CD14-positive monocyte (primary cell): Measurements from ENCODE around the gene CSMD2. TPM values are rescaled to one million over a fixed set of nuclear protein-coding genes. Genes with fewer than 3 reads are reported as not detected.

Experiments used
- DNase-seq, 3 donors: peaks; one replicate each; pipeline ENCODE4 v3.0.0-alpha.2; 2011 to 2022
- H2AFZ ChIP-seq: 2 replicates; pipeline ENCODE4 v1.6.0; 2012; ENCODE audit warnings: mild to moderate bottlenecking, low read depth, low read length, inconsistent platforms; ENCODE audit not compliant: insufficient read depth, poor library complexity, severe bottlenecking
- H3K27ac ChIP-seq, 2 donors: 1 replicate in 1 of 2; 2 replicates in 1 of 2; pipeline ENCODE4 v1.5.1; 2012 to 2013; ENCODE audit warnings: low read length in 2 of 2, control low read depth in 1 of 2, inconsistent platforms in 1 of 2, low read depth in 1 of 2, mild to moderate bottlenecking in 1 of 2
- H3K27me3 ChIP-seq, 2 donors: one replicate each; pipeline versions ENCODE4 v1.6.0 to v1.6.1; 2011 to 2013; ENCODE audit warnings: low read length in 2 of 2; ENCODE audit not compliant: control insufficient read depth in 2 of 2, insufficient read depth in 2 of 2
- H3K36me3 ChIP-seq, 2 donors: replicated peaks in 1 of 2; 1 replicate in 1 of 2; 2 replicates in 1 of 2; pipeline versions ENCODE4 v1.5.1 to v1.6.1; 2012 to 2013; ENCODE audit warnings: low read length in 2 of 2, control low read depth in 1 of 2, inconsistent platforms in 1 of 2, mild to moderate bottlenecking in 1 of 2; ENCODE audit not compliant: insufficient read depth in 2 of 2, control insufficient read depth in 1 of 2
- H3K4me1 ChIP-seq, 2 donors: 1 replicate in 1 of 2; 2 replicates in 1 of 2; pipeline versions ENCODE4 v1.5.1 to v1.6.1; 2012 to 2013; ENCODE audit warnings: low read length in 2 of 2, control low read depth in 1 of 2, inconsistent platforms in 1 of 2, mild to moderate bottlenecking in 1 of 2, moderate library complexity in 1 of 2; ENCODE audit not compliant: insufficient read depth in 2 of 2, control insufficient read depth in 1 of 2
- H3K4me2 ChIP-seq: replicated peaks from 2 replicates; pipeline ENCODE3; 2012; ENCODE audit warnings: low read length, moderate library complexity, mild to moderate bottlenecking; ENCODE audit not compliant: poor library complexity, severe bottlenecking; ENCODE audit errors: extremely low read depth
- H3K4me3 ChIP-seq, 3 experiments: fragments of 200-600 bp in 1 of 3; sonication (generic) in 1 of 3; replicated peaks in 1 of 3; 1 replicate in 2 of 3; 2 replicates in 1 of 3; pipeline ENCODE4 v1.5.1; 2011 to 2013; ENCODE audit warnings: low read length in 3 of 3, mild to moderate bottlenecking in 3 of 3, control low read depth in 2 of 3, low read depth in 2 of 3, inconsistent platforms in 1 of 3, moderate library complexity in 1 of 3
- H3K79me2 ChIP-seq: 2 replicates; pipeline ENCODE4 v1.6.0; 2012; ENCODE audit warnings: mild to moderate bottlenecking, control low read depth, inconsistent platforms, low read length, moderate library complexity; ENCODE audit not compliant: insufficient read depth
- H3K9ac ChIP-seq: 2 replicates; pipeline ENCODE4 v1.6.0; 2017; ENCODE audit warnings: low read length, mild to moderate bottlenecking; ENCODE audit not compliant: insufficient read depth, poor library complexity, severe bottlenecking
- H3K9me3 ChIP-seq, 2 donors: replicated peaks in 1 of 2; 1 replicate in 1 of 2; 2 replicates in 1 of 2; pipeline versions ENCODE4 v1.5.1 to v1.6.1; 2012 to 2013; ENCODE audit warnings: low read length in 2 of 2, control low read depth in 1 of 2; ENCODE audit not compliant: control insufficient read depth in 1 of 2, insufficient read depth in 1 of 2
- H4K20me1 ChIP-seq: 2 replicates; pipeline ENCODE4 v1.6.0; 2012; ENCODE audit warnings: mild to moderate bottlenecking, low read length, control low read depth, moderate library complexity; ENCODE audit not compliant: insufficient read depth
- H3K27ac Mint-ChIP-seq, 7 donors: one replicate each; pipeline ENCODE4 v1.8.0; 2020; ENCODE audit warnings: mild to moderate bottlenecking in 7 of 7, mixed read lengths in 7 of 7, moderate library complexity in 6 of 7, inconsistent platforms in 2 of 7
- H3K27me3 Mint-ChIP-seq, 3 donors: one replicate each; pipeline ENCODE4 v1.8.0; 2021 to 2022; ENCODE audit warnings: low read depth in 3 of 3, mild to moderate bottlenecking in 3 of 3, mixed read lengths in 3 of 3, moderate library complexity in 3 of 3, inconsistent platforms in 1 of 3
- H3K36me3 Mint-ChIP-seq, 2 donors: one replicate each; pipeline ENCODE4 v1.8.0; 2020; ENCODE audit warnings: mixed read lengths in 2 of 2, inconsistent platforms in 1 of 2, mild to moderate bottlenecking in 1 of 2
- H3K4me1 Mint-ChIP-seq: one replicate; pipeline ENCODE4 v1.8.0; 2020; ENCODE audit warnings: mild to moderate bottlenecking, mixed read lengths
- H3K4me3 Mint-ChIP-seq, 2 donors: one replicate each; pipeline ENCODE4 v1.8.0; 2020; ENCODE audit warnings: mild to moderate bottlenecking in 2 of 2, mixed read lengths in 2 of 2, moderate library complexity in 1 of 2
- H3K9me3 Mint-ChIP-seq, 7 donors: one replicate each; pipeline ENCODE4 v1.8.0; 2020 to 2022; ENCODE audit warnings: mixed read lengths in 7 of 7, mild to moderate bottlenecking in 6 of 7, moderate library complexity in 6 of 7, inconsistent platforms in 2 of 7
- WGBS: methylation state at CpG from one replicate; pipeline ENCODE4 v1.1.5; 2013; ENCODE audit warnings: missing lambda C conversion rate; ENCODE audit not compliant: insufficient coverage; 5-methylcytosine and 5-hydroxymethylcytosine counted together
- intact Hi-C, 2 donors: fragments of 100-400 bp; cut with micrococcal nuclease; formaldehyde crosslinking; loops; one replicate each; pipeline versions ENCODE4 v1.15.0 to v1.15.1; 2023
- polyA minus RNA-seq: library from RNA; depleted of rRNA, polyadenylated mRNA; stranded (reverse); fragments of >200 nt; gene quantifications from 2 replicates; pipeline ENCODE4 v1.2.3, GENCODE V29; 2012
- polyA plus RNA-seq, 3 donors: library from polyadenylated mRNA; depleted of rRNA in 1 of 3; unstranded in 2 of 3; stranded (reverse) in 1 of 3; fragments of 300-500 nt in 2 of 3; fragments of >200 nt in 1 of 3; fragmentation: Illumina TruSeq in 2 of 3; gene quantifications; 1 replicate in 2 of 3; 2 replicates in 1 of 3; pipeline ENCODE4 v1.2.3, GENCODE V29; 2012 to 2021
- total RNA-seq, 12 experiments: library from RNA in 1 of 12; stranded (reverse) in 1 of 12; fragments of 120-200 nt in 1 of 12; gene quantifications; one replicate each; pipeline ENCODE4 v1.2.4 and lab custom pipeline; 2013 to 2026; ENCODE audit warnings: mixed read lengths in 6 of 12, inconsistent platforms in 1 of 12
- TF ChIP-seq, protein P1 (sequence below): fragments of 200-600 bp; IDR thresholded peaks from one replicate; pipeline ENCODE4 v1.8.0; 2022; ENCODE audit warnings: antibody characterized with exemption, mild to moderate bottlenecking

Gene CSMD2
- not detected for total RNA-seq (2013)
- under 1 TPM in 1 of 3 donors, not detected in 2; 0.04 TPM for polyA plus RNA-seq
- polyA minus RNA-seq = not detected in 2 replicates
- total RNA-seq (lab: John Stamatoyannopoulos, UW) = 0 to 9.4 (median 0.16) reads per million in 11 experiments

DNA sequence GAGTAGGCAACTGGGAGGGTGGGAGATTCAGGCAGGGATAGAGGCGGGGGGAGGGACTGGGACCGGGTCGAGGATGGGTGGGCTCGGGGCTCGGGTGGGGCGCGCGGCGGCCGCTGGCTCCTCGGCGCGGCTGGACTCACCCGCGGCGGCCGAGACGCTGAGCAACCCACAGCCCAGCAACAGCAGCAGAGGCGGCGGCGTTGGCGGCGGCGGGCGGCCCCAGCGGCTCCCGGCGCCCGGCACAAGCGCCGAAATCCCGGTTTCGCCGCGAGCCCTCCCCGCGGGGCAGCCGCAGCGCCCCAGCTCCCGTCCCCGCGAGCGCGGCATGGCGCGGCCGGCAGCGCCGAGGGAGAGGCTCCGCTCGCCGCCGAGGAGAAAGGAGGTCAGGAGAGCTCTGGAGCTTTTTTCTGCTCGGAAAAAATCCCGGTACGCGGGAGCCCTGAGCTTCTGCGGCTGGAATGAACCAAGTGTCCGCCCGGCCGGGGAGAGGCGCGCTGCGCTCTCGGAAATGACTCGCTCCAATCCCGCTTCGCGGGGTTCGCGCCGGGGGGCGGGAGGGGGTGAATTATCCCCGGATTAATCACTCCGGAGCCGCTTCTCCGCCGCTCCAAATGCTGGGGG, at the start of gene CSMD2:
CSMD2 (minus strand) TSS at position 460 of the 621 bp plus-strand sequence; CDS start at position 327, 133 bp downstream.
- peaks cover 0 to 7% of the 10 kb centered on the region in 2 donors for H3K9me3 ChIP-seq
- peaks cover 46 to 86% of the 10 kb centered on the region in 2 donors for H3K27me3 ChIP-seq
- Mint-ChIP-seq H3K36me3 (no peaks in the 10 kb centered on the region), H3K27me3 (peaks cover 67 to 91% (median 82%) of the 10 kb centered on the region in 3 donors), H3K4me3 (peak within 1 kb of the TSS in 1 of 2 donors; percentile 83), H3K9me3 (peaks cover 0 to 18% (median 11%) of the 10 kb centered on the region in 7 donors), H3K4me1 (peaks cover 5% of the 10 kb centered on the region), H3K27ac (no peak within 1 kb of the TSS)
- no peaks in the 10 kb centered on the region for H3K79me2 ChIP-seq
- H3K36me3 ChIP-seq = no peaks in the 10 kb centered on the region
- TF ChIP-seq, protein P1, sequence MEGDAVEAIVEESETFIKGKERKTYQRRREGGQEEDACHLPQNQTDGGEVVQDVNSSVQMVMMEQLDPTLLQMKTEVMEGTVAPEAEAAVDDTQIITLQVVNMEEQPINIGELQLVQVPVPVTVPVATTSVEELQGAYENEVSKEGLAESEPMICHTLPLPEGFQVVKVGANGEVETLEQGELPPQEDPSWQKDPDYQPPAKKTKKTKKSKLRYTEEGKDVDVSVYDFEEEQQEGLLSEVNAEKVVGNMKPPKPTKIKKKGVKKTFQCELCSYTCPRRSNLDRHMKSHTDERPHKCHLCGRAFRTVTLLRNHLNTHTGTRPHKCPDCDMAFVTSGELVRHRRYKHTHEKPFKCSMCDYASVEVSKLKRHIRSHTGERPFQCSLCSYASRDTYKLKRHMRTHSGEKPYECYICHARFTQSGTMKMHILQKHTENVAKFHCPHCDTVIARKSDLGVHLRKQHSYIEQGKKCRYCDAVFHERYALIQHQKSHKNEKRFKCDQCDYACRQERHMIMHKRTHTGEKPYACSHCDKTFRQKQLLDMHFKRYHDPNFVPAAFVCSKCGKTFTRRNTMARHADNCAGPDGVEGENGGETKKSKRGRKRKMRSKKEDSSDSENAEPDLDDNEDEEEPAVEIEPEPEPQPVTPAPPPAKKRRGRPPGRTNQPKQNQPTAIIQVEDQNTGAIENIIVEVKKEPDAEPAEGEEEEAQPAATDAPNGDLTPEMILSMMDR = no peak
- H3K4me3 ChIP-seq = no peak within 1 kb of the TSS
- H3K27ac ChIP-seq = no peak within 1 kb of the TSS
- H3K9ac ChIP-seq = no peak within 1 kb of the TSS
- DNase-seq = no peak
- no peaks in the 10 kb centered on the region for H4K20me1 ChIP-seq
- intact Hi-C loops = no loop called here
- no peak within 1 kb of the TSS for H2AFZ ChIP-seq
- WGBS = 1% methylated on average over 58 of the region's 78 CpGs
- H3K4me1 ChIP-seq = no peaks in the 10 kb centered on the region
- no peak within 1 kb of the TSS for H3K4me2 ChIP-seq

DNA sequence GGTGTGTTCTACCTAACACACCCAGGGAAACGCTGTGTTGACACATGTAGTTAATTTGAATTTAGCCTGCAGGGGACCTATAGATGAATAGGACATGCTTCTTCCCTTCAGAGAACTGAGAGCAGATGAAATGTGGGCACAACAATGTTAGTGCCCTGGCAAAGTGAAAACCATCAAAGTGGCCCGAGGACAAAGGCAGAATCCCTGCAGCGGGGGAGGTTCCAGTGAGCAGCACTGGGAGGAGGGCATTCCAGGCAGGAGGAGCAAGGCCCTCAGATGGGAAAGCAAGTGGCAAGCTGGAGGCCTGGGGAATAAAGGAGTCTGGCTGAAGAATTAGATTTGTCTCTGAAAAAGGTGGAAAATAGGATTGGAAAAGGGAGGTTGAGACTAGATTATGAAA, 48.9 kb upstream of the CSMD2 start:
- no peak overlapping the region for H2AFZ ChIP-seq

More for the DNA sequence above, 48.9 kb upstream of the CSMD2 start:
- no peak overlapping the region for H3K27ac ChIP-seq
- DNase-seq = no peak
- H3K9ac ChIP-seq = no peak overlapping the region
- H3K4me2 ChIP-seq = no peak overlapping the region
- no peaks in the 10 kb centered on the region for H3K9me3 ChIP-seq
- H3K4me3 ChIP-seq = no peak overlapping the region
- H3K9me3 Mint-ChIP-seq = peaks cover 0 to 3% (median 2%) of the 10 kb centered on the region in 7 donors
- H3K4me1 Mint-ChIP-seq = no peaks in the 10 kb centered on the region
- no peaks in the 10 kb centered on the region for H4K20me1 ChIP-seq
- peaks cover 0 to 3% (median 2%) of the 10 kb centered on the region in 3 donors for H3K27me3 Mint-ChIP-seq
- WGBS = 84% methylated on average over 2 of the region's 3 CpGs
- H3K79me2 ChIP-seq = no peaks in the 10 kb centered on the region
- H3K36me3 Mint-ChIP-seq = no peaks in the 10 kb centered on the region
- intact Hi-C loops = no loop called here
- H3K27ac Mint-ChIP-seq = no peak overlapping the region
- TF ChIP-seq, protein P1 = no peak
- no peaks in the 10 kb centered on the region for H3K4me1 ChIP-seq
- H3K36me3 ChIP-seq = no peaks in the 10 kb centered on the region
- no peak overlapping the region for H3K4me3 Mint-ChIP-seq
- H3K27me3 ChIP-seq = no peaks in the 10 kb centered on the region
